HG02642 (cell line): Measurements from ENCODE around the gene DHRS7B.
"Not testable (repeated sequence)": the region's sequence is repeated elsewhere in the genome, so short reads cannot be mapped to it uniquely, and the experiment has no call there.

Source experiments
- ATAC-seq: cut with Tn5 transposase; IDR thresholded peaks from one replicate; pipeline ENCODE4 v1.9.1; 2021; ENCODE audit warnings: mild to moderate bottlenecking; ENCODE audit not compliant: unreplicated experiment, poor library complexity

The DHRS7B gene

DNA sequence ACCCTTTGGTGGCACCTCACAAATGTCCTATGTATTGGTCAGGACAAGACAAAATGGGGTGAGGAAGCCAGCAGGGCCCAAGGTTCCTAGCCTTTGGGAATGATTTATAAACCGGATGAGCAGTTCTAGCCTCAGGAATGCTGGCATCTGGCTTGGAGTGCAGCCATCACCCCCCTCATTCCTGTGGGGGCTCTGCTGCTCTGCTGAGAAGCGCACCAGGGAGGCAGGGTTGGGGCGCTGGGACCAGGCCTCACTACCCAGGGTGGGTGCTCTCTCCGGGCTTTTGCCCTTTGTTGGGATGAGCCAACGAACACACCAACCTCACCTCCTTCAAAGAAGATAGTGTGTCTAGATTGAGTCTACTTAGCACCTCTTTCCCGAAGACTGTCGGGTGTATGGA, 47.9 kb downstream of the DHRS7B start:
- ATAC-seq: no peak

DNA sequence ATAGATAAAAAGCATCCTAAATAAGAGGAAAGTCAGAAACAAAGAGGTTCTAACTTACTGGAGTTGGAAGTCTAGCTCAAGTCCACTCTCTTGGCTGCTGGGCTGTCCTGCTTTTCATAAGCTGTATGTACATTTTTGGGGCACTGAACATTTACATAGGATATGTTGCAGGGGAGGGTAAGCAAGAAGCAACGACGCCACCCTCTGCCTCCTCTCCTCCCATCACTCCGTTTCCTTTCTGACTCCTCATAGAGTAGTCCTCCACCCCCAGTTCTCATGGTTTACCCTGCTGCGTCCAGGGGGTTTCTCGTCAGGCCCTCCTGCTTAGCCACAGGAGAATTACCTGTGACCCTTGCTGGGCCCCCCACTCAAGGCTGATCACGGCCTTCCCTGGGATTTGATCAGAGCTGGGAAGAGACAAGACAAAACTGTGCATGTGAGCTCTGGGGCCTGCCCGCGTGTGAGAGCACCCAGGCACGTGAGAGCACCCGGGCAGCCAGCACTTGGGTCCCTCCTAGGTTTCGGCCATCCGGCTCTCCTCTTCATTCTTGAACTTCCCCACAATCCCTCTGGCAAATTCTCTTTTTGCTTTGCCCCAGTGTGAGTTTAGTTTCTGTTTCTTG, 50.1 kb downstream of the DHRS7B start:
- no peak for ATAC-seq

DNA sequence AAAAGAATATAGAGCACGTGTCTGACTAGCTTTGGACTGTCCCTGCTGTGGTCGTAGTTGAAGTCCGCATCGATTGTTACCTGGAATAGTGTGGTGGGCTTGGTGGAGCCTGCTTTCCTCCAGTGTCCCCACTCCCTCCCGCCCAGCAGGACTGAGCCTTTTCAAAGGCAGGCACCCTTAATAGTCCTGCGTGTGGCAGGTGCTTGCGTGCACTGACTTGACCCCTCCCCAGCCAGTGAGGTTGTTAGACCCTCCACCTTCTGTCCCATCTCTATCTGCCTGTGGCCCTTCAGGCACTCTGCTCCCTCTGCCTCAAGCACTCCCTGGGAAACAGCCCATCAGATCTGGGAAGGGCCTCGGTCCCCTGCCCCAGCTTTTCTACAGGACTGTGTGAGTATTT, 50.6 kb downstream of the DHRS7B start:
- ATAC-seq: no peak

DNA sequence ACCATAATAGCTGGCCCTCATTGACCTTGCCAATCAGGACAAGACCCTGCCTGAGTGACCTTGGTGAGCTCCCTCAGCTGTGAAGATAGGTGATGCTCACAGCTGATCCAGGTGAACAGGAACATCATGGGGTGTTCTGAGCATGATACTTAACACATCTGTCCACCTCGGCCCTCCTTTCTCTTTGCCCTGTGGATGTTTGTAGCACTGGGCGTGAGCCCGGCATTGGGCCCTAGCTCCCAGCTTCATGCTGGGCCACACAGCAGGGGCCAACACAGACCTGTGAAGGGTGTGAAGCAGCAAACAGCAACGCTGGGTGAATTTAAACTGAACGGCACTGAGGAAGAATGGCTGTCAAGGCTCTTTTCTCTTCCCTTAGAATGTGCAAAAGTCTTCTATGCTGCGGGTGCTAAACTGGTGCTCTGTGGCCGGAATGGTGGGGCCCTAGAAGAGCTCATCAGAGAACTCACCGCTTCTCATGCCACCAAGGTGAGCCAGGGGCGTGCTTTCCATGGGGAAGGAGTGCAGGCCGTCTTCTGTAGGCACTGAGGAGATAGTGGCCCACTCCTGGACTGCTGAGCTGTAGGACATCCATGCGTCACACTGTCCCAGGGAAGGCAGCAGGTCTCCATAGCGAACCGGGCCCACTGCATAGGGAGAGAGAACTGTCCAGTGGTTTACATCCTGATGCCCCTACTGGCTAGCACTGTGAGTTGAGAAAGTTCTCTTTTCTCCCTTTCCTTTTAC, 51.3 kb downstream of the DHRS7B start:
- ATAC-seq: no peak

DNA sequence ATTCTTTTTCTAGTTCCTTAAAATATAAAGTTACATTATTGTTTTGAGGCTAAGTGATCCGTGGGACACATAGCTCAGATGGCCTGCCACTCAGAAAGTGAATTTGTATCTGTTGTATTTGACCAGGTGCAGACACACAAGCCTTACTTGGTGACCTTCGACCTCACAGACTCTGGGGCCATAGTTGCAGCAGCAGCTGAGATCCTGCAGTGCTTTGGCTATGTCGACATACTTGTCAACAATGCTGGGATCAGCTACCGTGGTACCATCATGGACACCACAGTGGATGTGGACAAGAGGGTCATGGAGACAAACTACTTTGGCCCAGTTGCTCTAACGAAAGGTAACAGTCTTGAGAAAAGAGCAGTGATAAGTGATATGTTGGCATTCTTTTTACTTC, 56.7 kb downstream of the DHRS7B start:
- no peak for ATAC-seq

DNA sequence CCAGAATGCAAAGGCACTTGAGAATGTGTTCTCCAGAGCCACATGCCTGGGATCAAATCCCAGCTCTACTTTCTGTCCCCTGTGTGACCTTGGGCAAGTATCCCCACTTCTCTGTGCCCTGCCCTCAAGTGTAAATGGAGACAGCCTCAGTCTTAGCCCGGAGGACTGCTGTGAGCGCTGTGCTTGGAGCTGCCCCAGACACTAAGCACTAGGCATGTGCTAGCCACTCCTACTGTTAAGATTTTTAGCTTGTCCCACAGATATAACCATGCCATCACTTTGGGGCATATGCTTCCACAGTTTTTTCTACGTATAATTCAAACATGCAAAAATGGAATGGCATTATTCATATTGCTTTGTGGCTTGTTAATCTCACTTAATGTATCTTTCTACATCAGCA, 57.8 kb downstream of the DHRS7B start:
- ATAC-seq: no peak

DNA sequence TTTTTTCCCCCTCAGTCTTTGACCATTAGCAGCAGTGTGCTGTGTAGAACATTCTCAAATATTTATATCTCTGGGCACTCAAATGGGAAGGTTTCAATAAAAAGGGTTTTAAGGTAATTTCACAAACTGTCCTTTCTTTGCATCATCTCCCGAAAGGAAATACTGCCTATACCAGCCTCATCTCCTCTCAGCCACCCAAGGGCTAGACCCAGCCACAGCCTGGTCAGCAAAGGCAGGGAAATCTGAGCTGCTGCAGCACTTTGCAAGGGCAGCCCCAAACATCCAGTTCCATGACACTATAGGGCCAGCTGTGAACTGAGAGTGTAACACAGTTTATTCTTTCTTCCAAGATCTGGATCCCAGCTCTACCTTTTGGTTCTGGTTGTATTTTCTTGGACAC, 58.3 kb downstream of the DHRS7B start:
- ATAC-seq: no peak

DNA sequence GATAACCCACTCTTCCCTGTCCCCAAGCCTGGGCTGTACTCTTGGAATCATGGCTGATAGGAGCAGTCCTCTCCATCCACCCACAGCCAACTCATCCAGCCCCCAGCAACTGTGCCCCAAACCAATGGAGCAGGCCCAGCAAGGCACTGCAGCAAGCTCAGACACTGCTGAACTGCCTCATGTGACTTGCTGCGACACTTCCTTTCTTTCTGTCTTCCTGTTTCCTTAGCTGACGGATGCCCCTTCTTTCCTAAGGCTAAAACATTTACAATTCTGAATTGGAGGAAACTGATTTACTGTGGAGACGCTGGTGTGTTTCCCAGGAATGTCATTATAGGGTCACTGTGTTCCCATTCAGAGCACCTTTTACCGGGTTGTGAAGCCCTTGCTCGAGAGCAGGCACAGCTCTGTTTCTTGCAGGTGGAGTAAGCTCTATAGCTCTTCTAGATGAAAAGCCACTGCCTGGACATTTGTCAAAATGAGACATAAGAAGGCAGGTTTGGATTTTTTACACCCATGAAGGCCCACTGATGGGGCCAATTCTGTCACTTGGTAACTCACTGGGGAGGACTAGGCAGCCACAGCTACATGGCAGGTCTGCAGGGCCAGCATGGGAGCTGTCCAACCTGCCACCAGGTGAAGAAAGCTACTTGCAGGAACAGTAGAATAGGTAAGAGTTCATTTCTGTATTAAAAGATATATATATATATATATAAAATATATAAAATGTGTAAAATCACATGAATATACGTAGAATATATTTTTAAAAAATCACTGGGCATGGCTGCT, 59.8 kb downstream of the DHRS7B start:
- ATAC-seq: no peak

DNA sequence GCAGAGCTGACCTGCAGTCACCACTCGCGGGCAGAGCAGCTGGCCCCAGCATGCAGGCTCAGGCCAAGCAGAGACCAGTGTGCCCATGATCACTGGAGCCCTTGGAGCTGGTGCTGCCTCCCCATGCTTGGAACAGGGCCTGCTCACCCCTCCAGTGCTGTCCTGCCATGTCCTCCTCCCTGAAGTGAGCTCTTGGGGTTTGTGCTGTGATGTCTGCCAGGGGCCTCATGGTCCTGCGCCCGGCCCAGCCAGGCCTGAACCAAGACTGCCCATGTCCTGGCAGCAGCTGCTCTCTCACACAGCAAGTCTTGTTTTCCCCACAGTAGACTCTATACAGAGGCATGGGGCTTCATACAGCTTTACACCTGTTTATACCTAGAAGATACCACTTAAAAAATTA, 62.6 kb downstream of the DHRS7B start:
- no peak for ATAC-seq

DNA sequence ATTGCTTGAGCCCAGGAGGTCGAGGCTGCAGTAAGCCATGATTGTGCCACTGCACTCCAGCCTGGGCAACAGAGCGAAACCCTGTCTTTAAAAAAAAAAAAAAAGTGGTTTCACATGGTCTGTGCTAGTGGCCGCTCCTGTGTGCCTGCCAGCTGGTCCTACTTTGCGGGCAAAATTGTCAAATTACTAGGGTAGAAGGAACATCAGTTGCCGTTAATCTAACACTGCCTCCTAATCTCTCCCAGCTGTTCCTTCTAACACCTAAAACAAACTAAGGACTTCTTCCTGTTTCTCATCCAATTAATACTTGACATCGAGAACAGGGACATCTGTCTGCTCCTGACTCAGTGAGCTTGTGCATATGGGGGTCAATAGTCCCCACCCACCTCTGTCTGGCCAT, 63.3 kb downstream of the DHRS7B start:
- ATAC-seq: no peak

DNA sequence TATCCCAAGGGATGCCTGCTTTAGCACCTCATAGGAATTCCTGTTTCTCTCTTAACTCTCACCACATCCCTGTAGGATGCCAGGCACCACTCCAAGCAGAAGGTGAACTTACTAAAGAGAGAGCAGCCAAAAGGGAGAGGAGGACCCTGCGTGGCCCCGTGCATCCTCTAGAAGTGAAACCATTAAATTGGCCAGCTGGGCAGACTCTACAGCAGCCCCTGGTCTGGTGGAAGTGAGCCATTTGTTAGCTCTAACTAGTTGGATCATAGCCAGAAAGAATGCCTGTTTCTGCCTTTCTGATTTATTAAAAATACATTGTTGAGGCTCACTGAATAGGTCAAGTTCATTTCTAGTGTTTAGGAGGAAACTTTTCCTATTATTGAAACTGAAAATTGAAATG, 64.9 kb downstream of the DHRS7B start:
- no peak for ATAC-seq

DNA sequence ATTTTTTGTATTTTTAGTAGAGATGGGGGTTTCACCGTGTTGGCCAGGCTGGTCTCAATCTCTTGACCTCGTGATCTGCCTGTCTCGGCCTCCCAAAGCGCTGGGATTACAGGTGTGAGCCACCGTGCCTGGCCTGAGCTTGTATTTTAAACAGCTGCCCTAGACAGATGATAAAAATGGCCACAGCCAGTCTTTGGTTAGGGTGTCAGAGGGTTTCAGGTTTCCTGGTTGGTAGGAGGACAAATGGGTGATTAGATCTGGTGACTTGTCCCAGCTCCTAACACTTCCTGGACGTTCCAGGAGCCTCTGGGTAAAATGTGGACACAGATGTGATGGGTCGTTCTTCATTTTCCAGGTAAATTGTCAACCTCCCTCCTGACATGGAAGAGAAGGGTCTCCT, 65.7 kb downstream of the DHRS7B start:
- not testable (repeated sequence) for ATAC-seq

DNA sequence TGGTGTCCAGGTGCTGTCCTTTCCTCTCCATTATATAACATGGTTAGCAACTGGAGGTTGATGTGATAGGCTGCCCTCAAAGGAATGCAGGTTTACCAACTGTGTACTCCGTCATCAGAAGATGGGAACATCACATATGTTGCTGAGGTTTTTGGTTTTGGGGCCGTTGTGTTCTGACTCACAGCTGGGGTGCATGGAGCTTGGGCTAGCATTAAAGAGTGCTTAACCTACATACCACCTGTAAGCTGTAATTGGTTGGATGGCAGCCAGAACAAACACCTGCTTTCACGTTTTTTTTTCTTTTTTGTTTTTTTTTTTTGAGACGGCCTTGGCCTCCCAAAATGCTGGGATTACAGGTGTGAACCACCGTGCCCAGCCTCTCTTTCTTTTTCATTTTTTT, 66.3 kb downstream of the DHRS7B start:
- no peak for ATAC-seq

DNA sequence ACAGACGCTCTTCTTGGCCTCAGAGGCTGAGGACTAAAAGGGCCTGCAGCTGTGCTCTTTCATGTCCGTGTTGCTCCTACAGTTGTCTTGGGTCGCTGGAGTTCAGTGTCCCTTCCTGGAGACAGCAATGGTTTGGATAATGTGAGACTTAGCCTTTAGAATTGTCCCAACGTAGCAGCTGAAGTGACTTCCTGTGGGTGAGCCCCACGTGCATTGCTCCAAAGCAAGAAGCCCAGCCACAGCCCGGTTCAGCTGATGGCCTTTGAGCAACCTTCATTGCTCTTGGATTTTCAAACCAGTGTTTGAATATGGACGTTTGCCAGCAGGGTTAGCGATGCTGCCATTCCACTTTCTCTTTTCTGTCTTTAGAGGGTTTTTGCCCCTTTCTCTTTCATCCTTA, 67.5 kb downstream of the DHRS7B start:
- ATAC-seq: no peak

DNA sequence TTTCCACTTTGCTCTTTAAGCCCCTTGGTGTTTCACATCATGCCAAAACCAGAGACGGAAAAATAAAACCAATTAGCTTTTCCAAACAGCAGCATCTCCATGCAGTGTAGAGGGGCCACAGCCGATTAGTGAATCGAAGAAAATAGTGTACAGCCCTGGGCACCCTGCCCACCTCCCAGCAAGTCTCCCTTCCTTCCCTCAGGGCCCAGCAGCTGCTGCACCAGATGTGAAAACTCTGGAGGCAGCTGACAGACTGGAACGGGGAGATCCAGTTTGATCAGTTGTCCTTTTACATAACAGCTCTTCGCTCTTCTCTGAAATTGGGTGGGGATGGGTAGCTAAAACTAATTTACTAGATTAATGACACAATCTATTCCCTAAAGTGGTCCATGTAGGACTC, 67.9 kb downstream of the DHRS7B start:
- no peak for ATAC-seq

DNA sequence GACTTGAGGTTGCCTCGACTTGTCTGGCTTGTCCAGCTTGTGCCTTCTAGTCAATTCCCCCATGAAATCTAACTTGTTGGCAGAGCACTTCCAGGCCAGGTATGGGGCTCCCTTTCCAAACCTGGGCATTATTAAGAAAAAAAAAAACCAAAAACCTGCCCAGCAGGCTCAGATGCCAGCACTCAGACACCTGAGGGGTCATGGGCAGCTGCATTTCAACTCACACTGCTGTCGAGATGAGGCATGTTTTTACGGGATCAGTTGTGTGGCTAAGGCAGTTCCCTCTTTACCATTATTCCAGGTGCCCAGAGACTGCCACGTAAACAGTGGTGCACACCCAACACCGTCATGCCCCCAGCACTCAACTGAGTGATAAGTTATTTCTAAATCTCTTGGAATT, 69.4 kb downstream of the DHRS7B start:
- no peak for ATAC-seq

DNA sequence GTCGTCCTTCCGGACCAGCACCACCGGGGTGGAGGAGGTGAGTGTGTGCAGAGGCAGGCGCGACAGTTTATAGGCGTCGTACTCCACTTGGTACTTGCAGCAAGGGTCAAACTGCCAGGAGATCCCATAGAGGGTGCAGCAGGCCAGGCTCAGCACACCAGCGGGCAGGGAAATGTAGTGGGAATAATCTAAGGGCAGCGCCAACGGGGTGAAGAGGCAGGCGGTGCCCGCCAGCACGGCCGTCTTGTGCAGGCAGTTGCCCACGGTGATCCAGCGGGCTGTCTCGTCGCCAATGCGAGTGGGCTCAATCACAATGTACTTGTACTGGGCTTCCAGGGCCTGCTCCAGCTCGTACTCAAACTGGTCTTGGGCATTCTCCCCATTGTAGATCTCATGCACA, 71.6 kb downstream of the DHRS7B start:
- ATAC-seq: no peak

DNA sequence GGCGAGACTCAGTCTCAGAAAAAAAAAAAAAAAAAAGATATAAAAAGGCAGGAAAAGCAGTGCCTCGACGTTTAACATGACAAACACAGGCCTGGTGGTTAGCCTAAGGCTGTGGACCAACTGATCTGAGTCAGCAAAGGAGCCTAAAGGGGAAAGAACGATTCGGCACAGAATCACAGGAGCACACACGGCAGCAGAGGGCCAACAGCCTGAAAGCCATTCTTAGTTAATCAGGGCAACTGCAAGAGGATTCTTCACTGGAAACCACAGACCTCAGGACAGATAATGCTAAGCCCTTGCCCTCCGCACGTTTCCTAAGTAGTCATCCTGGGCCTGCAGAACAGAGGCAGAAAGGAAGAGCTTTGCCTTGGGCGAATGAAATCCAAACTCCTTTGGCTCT, 72.5 kb downstream of the DHRS7B start:
- no peak for ATAC-seq

DNA sequence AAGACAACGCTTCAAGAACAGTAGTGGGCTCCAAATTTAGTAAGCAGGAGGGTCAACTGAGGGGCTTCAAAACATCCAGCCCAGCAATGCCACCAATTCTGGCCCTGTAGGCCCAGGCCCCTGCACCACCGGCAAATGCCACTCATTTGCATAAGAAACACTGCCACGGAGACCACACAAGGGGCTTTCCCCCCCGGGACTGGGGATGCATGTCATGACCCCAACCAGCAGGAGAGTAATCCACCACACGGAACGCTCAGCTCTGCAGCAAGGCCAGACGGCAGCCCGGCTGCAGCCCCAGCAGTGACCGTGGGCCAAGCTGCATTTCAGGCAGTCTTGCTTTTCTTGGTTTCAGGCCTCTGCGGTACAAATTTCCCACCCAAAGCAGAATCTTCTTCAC, 73.1 kb downstream of the DHRS7B start:
- ATAC-seq: no peak

DNA sequence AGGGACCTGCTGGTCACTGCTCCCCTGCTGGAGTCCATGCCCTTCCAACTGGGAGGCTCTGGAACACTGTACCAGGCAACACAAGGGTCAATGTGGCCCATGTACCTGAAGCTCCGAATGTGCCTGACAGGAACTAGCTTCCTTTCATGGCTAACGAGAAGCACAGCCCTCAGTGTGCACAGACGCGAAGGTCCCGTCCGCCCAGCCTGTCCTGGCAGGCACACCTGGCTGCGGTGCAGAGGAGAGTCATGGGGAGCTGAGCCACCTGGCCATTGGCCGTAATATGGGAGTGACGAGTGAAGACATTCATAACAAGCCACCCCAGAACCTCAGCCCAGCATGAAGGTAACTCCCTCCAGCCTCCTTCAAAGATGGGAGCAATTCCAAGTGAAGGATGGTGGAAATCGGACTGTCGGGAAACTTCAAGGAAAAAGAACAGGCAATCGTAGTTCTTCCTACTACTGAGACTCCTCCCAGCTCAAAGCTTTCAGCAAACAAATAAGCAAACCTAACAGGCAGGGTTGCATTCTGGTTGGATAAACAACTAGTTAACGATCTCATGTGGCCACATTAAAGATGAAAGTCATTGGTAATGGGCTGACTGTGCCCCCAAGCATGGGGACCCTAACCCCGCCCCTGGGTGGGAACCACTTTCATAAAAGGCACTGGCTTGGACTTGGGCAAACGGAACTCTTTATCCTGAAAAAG, 74.0 kb downstream of the DHRS7B start:
- ATAC-seq: no peak

DNA sequence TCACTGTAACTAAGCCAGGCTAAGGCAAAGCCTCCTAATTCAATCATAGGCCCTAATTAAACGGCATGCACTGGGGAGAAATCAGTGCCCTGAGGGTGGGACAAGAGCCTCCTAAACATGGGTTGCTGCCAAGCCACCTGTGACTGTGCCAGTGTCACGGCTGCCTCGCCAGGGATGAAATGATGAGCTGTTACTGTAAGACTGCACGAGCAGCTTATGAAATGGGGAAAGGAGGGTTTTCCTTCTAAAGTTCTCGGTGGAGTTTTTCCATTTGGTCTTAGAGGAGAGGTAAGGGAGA, 74.5 kb downstream of the DHRS7B start:
- no peak for ATAC-seq
